ENCODE results near the gene PRKCA.

PRKCA gene

GRCh38 chr17:66837885-66838665 is 535.7 kb downstream of the PRKCA start:
- no peak for DNase-seq (ENCODE audit: insufficient read length)
- TF ChIP-seq POLR2A (IDR thresholded peaks at IDR 0.05; ENCODE audit: low read depth, low read length), result no peak
- no peak for TF ChIP-seq TAF1 (IDR thresholded peaks at IDR 0.05; ENCODE audit: borderline replicate concordance, low read depth, low read length)
- TF ChIP-seq POLR2AphosphoS5 (IDR thresholded peaks at IDR 0.05; ENCODE audit: low read depth, low read length), result no peak
- FAIRE-seq, result no peak

DNA sequence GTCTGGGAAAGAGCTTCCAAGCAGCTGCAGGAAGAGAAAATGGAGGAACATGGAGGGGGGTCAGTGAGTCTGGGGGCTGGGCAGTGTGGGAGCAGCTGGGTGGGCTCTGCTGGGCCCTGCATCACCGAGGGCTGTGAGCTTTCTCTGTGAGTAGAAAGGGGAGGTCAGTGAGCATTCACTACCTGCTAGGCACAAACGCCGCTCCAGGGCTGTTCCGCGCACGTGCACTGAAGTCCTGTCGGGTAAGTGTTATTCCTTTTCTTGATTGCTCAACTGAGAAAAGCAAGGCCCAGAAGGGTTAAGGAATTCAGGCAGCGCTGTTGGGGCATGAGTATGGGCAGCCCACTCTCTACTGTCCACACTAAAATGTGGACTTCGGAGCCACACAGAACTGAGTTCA is 537.2 kb downstream of the PRKCA start:
- FAIRE-seq (no peak), DNase-seq (ENCODE audit: insufficient read length) (no peak)
- no peak for TF ChIP-seq POLR2AphosphoS5 (IDR thresholded peaks at IDR 0.05; ENCODE audit: low read depth, low read length)
- TF ChIP-seq POLR2A (IDR thresholded peaks at IDR 0.05; ENCODE audit: low read depth, low read length), result no peak

DNA sequence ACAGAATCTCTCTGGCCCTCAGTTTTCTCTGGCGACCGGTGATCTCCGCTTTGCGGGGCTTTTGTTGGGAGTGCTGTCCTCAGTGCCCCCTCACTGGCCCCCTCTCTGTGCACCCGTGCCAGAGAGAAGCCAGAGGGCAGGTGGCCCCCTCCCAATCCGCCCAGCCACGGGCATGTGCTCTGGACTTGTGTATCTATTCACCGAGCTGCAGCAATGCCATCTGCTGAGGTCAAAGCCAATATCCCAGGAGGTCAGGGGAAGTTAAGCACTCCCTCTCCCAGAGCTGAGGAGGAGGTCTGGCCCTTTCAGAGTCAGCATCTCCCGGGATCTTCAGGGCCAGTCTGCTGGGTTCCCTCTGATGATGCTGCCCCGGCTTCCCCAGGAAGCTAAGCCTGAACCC is 537.6 kb downstream of the PRKCA start:
- TF ChIP-seq POLR2AphosphoS5 (IDR thresholded peaks at IDR 0.05; ENCODE audit: low read depth, low read length) (no peak), POLR2A (IDR thresholded peaks at IDR 0.05; ENCODE audit: low read depth, low read length) (no peak), TAF1 (IDR thresholded peaks at IDR 0.05; ENCODE audit: borderline replicate concordance, low read depth, low read length) (no peak)
- no peak for DNase-seq (ENCODE audit: insufficient read length)
- FAIRE-seq, result no peak

DNA sequence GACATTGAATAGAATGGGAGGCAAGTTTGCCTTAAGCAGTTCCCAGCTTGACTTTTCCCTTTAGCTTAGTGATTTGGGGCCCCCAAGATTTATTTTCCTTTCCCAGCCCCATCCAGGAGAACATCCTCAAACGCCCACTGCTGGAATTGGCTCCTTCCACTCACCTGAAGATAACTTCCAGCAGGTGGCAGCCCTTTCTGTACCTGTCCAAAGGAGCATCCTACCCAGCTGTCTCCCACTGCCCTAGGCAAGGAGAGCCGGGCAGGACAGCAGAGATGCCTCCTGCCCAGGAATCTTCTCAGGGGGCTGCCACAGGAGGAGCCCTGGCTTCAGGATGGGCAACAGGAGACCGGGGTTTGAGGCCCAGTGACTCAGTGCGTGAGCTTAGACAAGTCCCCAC is 538.9 kb downstream of the PRKCA start:
- DNase-seq (ENCODE audit: insufficient read length), result no peak
- FAIRE-seq, result no peak
- no peak for TF ChIP-seq POLR2A (IDR thresholded peaks at IDR 0.05; ENCODE audit: low read depth, low read length)
- no peak for TF ChIP-seq TAF1 (IDR thresholded peaks at IDR 0.05; ENCODE audit: borderline replicate concordance, low read depth, low read length)
- TF ChIP-seq POLR2AphosphoS5 (IDR thresholded peaks at IDR 0.05; ENCODE audit: low read depth, low read length), result no peak

- DNase-seq (ENCODE audit: insufficient read length) (no peak), FAIRE-seq (no peak)
Measured at GRCh38 chr17:66841744-66842143, 539.3 kb downstream of the PRKCA start.

DNA sequence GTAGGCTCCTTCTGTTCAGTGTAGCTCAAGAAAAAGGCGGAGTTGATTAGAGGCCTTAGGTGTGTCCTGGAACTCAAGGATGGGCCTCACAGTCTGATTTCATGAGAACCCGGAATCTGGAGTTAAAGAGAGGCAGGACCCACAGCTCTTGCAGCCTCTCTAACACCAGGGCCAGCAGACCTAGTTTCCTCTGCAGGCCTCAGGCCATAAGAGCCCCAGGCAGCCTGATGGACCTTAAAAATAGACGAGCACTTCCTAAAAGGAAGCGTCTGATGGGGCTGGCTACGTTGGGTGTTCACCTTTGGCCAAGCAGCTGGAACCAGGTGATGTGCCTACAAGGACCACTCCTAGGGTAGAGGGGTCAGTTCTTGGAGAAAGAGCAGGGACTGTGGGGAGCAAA is 540.1 kb downstream of the PRKCA start:
- FAIRE-seq (no peak), DNase-seq (ENCODE audit: insufficient read length) (no peak)
- no peak for TF ChIP-seq POLR2A (IDR thresholded peaks at IDR 0.05; ENCODE audit: low read depth, low read length)
- no peak for TF ChIP-seq POLR2AphosphoS5 (IDR thresholded peaks at IDR 0.05; ENCODE audit: low read depth, low read length)
- no peak for TF ChIP-seq TAF1 (IDR thresholded peaks at IDR 0.05; ENCODE audit: borderline replicate concordance, low read depth, low read length)

More at GRCh38 chr17:66841744-66842143, 539.3 kb downstream of the PRKCA start:
- TF ChIP-seq POLR2AphosphoS5 (IDR thresholded peaks at IDR 0.05; ENCODE audit: low read depth, low read length), result no peak

DNA sequence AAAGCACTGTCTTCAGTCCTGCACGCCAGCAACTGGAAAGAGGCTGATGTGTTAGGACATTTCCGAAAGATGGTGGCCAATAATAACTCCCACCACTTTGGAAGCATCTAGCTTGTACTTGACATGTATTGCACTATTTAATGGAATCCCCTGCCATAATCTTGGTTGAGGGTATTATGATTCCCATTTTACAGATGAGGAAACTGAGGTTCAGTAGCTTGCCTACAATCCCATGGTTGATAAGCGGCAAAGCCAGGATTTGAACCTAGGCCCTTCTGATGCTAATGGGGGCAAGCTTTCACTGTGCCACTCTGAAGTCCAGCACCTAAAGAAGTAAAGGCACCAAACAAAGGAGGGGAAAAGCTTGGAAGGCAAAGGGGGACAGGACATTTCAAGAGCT is 540.5 kb downstream of the PRKCA start:
- no peak for FAIRE-seq
- TF ChIP-seq TAF1 (IDR thresholded peaks at IDR 0.05; ENCODE audit: borderline replicate concordance, low read depth, low read length) (no peak), POLR2A (IDR thresholded peaks at IDR 0.05; ENCODE audit: low read depth, low read length) (no peak), POLR2AphosphoS5 (IDR thresholded peaks at IDR 0.05; ENCODE audit: low read depth, low read length) (no peak)
- DNase-seq (ENCODE audit: insufficient read length), result no peak

DNA sequence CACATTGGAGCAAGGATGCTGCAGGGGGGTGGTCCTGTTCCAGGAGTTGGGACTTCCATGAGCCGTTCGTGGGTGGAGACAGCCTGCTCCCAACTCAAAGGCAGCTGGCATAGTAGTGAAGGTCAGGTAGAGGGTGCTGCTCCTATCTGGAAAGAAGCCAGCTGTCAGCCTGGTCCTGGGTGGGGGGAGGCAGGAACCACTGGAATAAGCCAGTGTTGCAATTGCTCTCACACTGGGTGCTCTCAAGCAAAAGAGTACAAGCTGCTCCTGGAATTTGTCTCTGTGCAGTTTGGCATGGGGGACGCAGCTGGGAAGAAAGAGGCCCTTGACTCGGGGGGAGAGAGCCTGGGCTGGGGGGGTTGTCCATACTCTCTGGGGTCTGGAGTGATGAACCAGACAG is 541.2 kb downstream of the PRKCA start:
- DNase-seq (ENCODE audit: insufficient read length) (no peak), FAIRE-seq (no peak)
- TF ChIP-seq TAF1 (IDR thresholded peaks at IDR 0.05; ENCODE audit: borderline replicate concordance, low read depth, low read length) (no peak), POLR2A (IDR thresholded peaks at IDR 0.05; ENCODE audit: low read depth, low read length) (no peak)

- no peak for FAIRE-seq
- TF ChIP-seq POLR2AphosphoS5 (IDR thresholded peaks at IDR 0.05; ENCODE audit: low read depth, low read length) (no peak), POLR2A (IDR thresholded peaks at IDR 0.05; ENCODE audit: low read depth, low read length) (no peak), TAF1 (IDR thresholded peaks at IDR 0.05; ENCODE audit: borderline replicate concordance, low read depth, low read length) (no peak)
- DNase-seq (ENCODE audit: insufficient read length), result no peak
Measured at GRCh38 chr17:66847704-66848103, 545.3 kb downstream of the PRKCA start.

DNA sequence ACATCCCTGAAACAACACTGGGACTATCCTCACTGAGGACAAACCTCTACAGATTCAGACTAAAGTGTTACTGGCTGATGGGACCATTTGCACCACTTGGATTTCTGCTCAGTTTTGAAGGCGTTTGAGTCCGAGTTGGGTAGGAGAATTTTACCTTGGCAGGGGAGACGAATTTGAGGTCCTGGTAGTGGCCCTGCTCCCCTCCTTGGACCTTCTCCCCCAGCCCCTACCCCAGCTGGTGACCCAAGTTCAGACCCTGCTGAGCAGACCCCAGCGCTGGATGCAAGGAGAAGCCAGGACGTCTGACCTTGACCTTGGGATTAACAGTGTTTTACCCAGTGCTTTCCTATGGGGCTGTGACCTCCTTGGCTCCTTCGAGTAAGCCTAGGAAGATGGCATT is 546.1 kb downstream of the PRKCA start:
- TF ChIP-seq POLR2A (IDR thresholded peaks at IDR 0.05; ENCODE audit: low read depth, low read length), result no peak
- TF ChIP-seq POLR2AphosphoS5 (IDR thresholded peaks at IDR 0.05; ENCODE audit: low read depth, low read length), result no peak
- TF ChIP-seq TAF1 (IDR thresholded peaks at IDR 0.05; ENCODE audit: borderline replicate concordance, low read depth, low read length), result no peak
- FAIRE-seq, result no peak

GRCh38 chr17:66849032-66849655 is 546.7 kb downstream of the PRKCA start:
- FAIRE-seq, result no peak
- TF ChIP-seq POLR2AphosphoS5 (IDR thresholded peaks at IDR 0.05; ENCODE audit: low read depth, low read length) (no peak), TAF1 (IDR thresholded peaks at IDR 0.05; ENCODE audit: borderline replicate concordance, low read depth, low read length) (no peak), POLR2A (IDR thresholded peaks at IDR 0.05; ENCODE audit: low read depth, low read length) (no peak)

More for the DNA sequence above, 546.1 kb downstream of the PRKCA start:
- DNase-seq (ENCODE audit: insufficient read length), result no peak

DNA sequence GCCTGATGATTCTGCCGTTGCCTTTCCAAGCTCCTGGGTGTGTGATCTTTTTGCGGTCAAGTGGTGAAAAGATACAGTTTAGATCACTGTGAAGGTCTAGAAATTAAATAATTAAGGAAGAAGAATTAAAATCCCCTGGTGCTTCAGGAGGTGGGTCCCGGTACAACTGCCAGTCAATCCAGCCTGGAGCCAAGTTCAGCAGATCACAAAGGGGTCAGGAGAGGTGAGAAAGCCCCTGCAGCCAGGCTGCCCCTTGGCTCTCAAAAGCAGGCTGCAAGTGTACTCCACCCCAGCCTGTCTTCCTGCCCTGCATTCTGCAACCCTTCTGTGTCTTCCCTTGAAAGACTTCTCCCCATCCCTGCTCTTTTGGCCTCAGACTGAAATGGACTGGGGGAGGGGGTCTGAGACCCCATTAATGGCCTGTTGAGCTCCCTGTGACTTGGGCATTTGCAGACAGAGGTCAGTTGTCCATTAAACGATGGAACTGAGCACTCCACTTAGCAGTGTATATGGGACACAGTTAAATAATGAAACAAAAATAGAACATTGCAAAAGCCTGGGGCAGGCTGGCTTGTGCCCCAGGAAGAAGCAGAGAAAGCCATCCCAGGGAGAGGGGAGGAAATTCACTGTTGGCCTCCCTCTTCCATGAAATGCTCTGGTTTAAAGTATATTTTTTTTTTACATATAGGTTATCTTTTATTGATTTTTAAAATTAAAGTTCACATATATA is 547.6 kb downstream of the PRKCA start:
- FAIRE-seq, result no peak
- no peak for DNase-seq (ENCODE audit: insufficient read length)
- TF ChIP-seq POLR2AphosphoS5 (IDR thresholded peaks at IDR 0.05; ENCODE audit: low read depth, low read length), result no peak

More at GRCh38 chr17:66849032-66849655, 546.7 kb downstream of the PRKCA start:
- DNase-seq (ENCODE audit: insufficient read length), result no peak
